PC-9 (cell line): ENCODE measurements around the gene TUBB2A.

Source experiments
- CTCF ChIP-seq: fragments of 200-600 bp; sonication (generic); conservative IDR thresholded peaks from 2 replicates; pipeline ENCODE4 v1.6.1; 2017; ENCODE audit warnings: mixed run types, antibody characterized with exemption, mild to moderate bottlenecking, moderate library complexity
- EZH2 ChIP-seq: fragments of 200-600 bp; sonication (generic); IDR thresholded peaks from 2 replicates; pipeline ENCODE4 v1.8.0; 2017; ENCODE audit warnings: antibody characterized with exemption, low read depth

DNA sequence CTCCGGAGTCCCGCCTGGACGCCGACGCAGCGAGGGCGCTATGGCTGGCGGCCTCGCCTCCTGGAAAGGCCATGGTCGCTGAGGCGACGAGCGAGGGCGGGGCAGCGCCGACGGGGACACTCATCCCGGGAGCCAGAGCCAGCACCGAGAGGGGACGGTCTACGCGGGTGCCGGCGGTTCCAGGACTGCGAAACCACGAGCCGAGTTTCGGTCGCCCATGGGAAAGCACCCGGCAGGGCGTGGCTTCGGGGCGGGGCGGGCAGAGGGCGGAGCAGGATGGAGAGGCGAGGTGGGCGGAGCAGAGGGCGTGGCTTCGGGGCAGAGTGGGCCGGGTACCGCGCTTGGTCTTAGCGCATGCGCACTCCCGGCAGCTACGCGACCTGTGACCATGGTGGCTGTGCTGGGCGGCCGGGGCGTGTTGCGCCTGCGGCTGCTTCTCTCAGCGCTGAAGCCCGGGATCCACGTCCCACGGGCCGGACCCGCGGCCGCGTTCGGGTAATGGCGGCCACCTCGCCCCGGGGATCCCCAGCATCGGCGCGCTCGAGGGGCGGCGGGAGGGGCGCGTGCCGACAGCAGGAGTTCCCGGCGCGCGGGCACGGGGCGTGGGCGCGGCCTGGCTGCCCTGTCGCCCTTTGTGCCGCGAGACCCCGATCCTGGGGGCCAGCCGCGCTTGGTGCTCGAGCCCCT lies 38.8 kb downstream of the TUBB2A start, which contains the start of gene BPHL:
- TF ChIP-seq CTCF (no peak), EZH2 (no peak)
